Heart left ventricle (tissue), 16 donors: ENCODE measurements around the gene CTDP1. TPM values are rescaled to one million over a fixed set of nuclear protein-coding genes. Genes with fewer than 3 reads are reported as not detected.
"Not testable (repeated sequence)": the region's sequence is repeated elsewhere in the genome, so short reads cannot be mapped to it uniquely, and the experiment has no call there.

Experiments
- ATAC-seq, 4 donors: fragments of 200-7000 bp; cut with Tn5 transposase; one replicate each; pipeline ENCODE4 v1.9.1; 2020 to 2022; ENCODE audit warnings: moderate library complexity in 4 of 4, mild to moderate bottlenecking in 3 of 4, moderate number of reproducible peaks in 1 of 4
- DNase-seq, 5 donors: peaks; one replicate each; pipeline ENCODE4 v3.0.0-alpha.2; 2020
- H3K27ac ChIP-seq, 12 donors: fragments of 200-600 bp; sonication (generic) in 4 of 12; one replicate each; pipeline versions ENCODE4 v1.5.0 to v1.8.0; 2016 to 2022; ENCODE audit warnings: mild to moderate bottlenecking in 2 of 12
- H3K27me3 ChIP-seq, 9 donors: fragments of 200-600 bp; sonication (generic) in 2 of 9; one replicate each; pipeline versions ENCODE4 v1.5.1 to v1.8.0; 2016 to 2022; ENCODE audit warnings: mild to moderate bottlenecking in 3 of 9
- H3K36me3 ChIP-seq, 9 donors: fragments of 200-600 bp; sonication (generic) in 2 of 9; one replicate each; pipeline versions ENCODE4 v1.5.0 to v1.8.0; 2018 to 2022; ENCODE audit warnings: mild to moderate bottlenecking in 2 of 9
- H3K4me1 ChIP-seq, 12 donors: fragments of 200-600 bp; sonication (generic) in 4 of 12; one replicate each; pipeline versions ENCODE4 v1.5.0 to v1.8.0; 2016 to 2022; ENCODE audit warnings: mild to moderate bottlenecking in 3 of 12
- H3K4me3 ChIP-seq, 12 donors: fragments of 200-600 bp; sonication (generic) in 4 of 12; one replicate each; pipeline versions ENCODE4 v1.5.0 to v1.8.0; 2017 to 2022; ENCODE audit warnings: mild to moderate bottlenecking in 9 of 12, moderate library complexity in 4 of 12
- H3K9me3 ChIP-seq, 12 donors: fragments of 200-600 bp; sonication (generic) in 4 of 12; one replicate each; pipeline versions ENCODE4 v1.5.0 to v1.8.0; 2016 to 2022; ENCODE audit warnings: mild to moderate bottlenecking in 1 of 12
- CTCF ChIP-seq, 12 donors: fragments of 200-600 bp; sonication (generic) in 4 of 12; IDR thresholded peaks; one replicate each; pipeline versions ENCODE4 v1.5.0 to v1.8.0; 2018 to 2022; ENCODE audit warnings: antibody characterized with exemption in 12 of 12, mild to moderate bottlenecking in 5 of 12
- POLR2A ChIP-seq, 2 donors: fragments of 450-650 bp; IDR thresholded peaks; one replicate each; pipeline ENCODE4 v1.6.1; 2017; ENCODE audit warnings: antibody characterized with exemption in 2 of 2, mild to moderate bottlenecking in 2 of 2, moderate library complexity in 2 of 2
- WGBS, 4 donors: extraction: QIAGEN DNeasy Blood & Tissue Kit in 2 of 4; methylation state at CpG; one replicate each; pipeline versions ENCODE4 v1.1.5 to v1.1.7; 2013 to 2018; 5-methylcytosine and 5-hydroxymethylcytosine counted together
- intact Hi-C, 10 donors: fragments of 100-400 bp; cut with DNase I; formaldehyde crosslinking; loops; one replicate each; pipeline versions ENCODE4 v1.11.1 to v1.14.2; 2022
- polyA plus RNA-seq, 2 donors: library from polyadenylated mRNA; stranded (reverse); fragments of 200-250 nt; gene quantifications; one replicate each; pipeline ENCODE4 v1.2.3, GENCODE V29; 2013
- total RNA-seq, 9 donors: library from RNA; depleted of rRNA in 2 of 9; stranded (reverse); fragments of >200 nt in 2 of 9; fragmentation: NEBNext Ultra II Directional in 3 of 9; extraction: Animal tissue kit (Norgen Biotek cat#: 25700) in 3 of 9; gene quantifications; one replicate each; pipeline versions ENCODE4 v1.1.0 to v1.2.4, GENCODE V29; 2016 to 2023
- donor health status: ischemic (EF 13 %, LVEDD 7.1; RV severe dilation, severe dysfunction).
- donor health status: healthy with polysubstance abuse.
- donor health status: DM: no; HTN: yes; CAD: no.
- donor health status: DM: no; HTN: no; CAD: no.
- donor health status: ischemic (EF 25% LVEDD 6.9; RV normal size, moderate dysfunction).
- donor health status: ischemic (EF 25% LVEDD 5.7; RV mildly dilated, moderate dysfunction).
- donor health status: healthy.
- donor health status: DM: yes; HTN: yes; CAD: no.
- donor health status: ischemic (EF 35%, LVEDD 5.7; RV mildly dilated, moderate dysfunction).
- donor health status: nonischemic (EF 11% LVEDD 7.7; RV severe dilation, severe dysfunction).
- donor health status: DM: yes; HTN: yes; CAD: no.
- donor health status: PGD.
- donor health status: ischemic (EF 29% LVEDD 5.4; RV normal size, mild dysfunction).
- donor health status: nonischemic (EF 23%, LVEDD 6.1; RV moderate dilation, normal function).

Gene CTDP1
- total and polyA plus RNA-seq, 11 donors: 6.0 to 17.1 (median 10.3) TPM

GRCh38 chr18:79738581-79739439 lies 59.2 kb downstream of the CTDP1 start:
- peak overlapping the region in 2 of 12 donors; percentile 28 to 34 for H3K27ac ChIP-seq
- ATAC-seq (peak in 2 of 4 donors; percentile 33 to 55), DNase-seq (peak in 1 of 5 donors; percentile 21)
- H3K9me3 ChIP-seq: peaks cover 0 to 3% (median 0%) of the 10 kb centered on the region in 12 donors
- no peaks in the 10 kb centered on the region for H3K27me3 ChIP-seq
- H3K36me3 ChIP-seq: peaks cover 0 to 79% (median 54%) of the 10 kb centered on the region in 9 donors
- TF ChIP-seq POLR2A (IDR thresholded peaks at IDR 0.05) (no peak), CTCF (IDR thresholded peaks at IDR 0.05) (no peak)
- WGBS, 4 donors: 80 to 89% (median 87%) methylated on average over 20 to 21 of the region's 21 CpGs
- H3K4me1 ChIP-seq: peaks cover 0 to 2% (median 0%) of the 10 kb centered on the region in 12 donors
- intact Hi-C loops: no loop called here
- no peak overlapping the region for H3K4me3 ChIP-seq

- Histone ChIP-seq H3K4me1 (peaks cover 0 to 2% (median 0%) of the 10 kb centered on the region in 12 donors), H3K27me3 (no peaks in the 10 kb centered on the region), H3K27ac (no peak overlapping the region), H3K4me3 (no peak overlapping the region), H3K36me3 (peaks cover 0 to 79% (median 50%) of the 10 kb centered on the region in 9 donors), H3K9me3 (no peaks in the 10 kb centered on the region)
- peak in 1 of 5 donors; percentile 4 for DNase-seq
- 97 to 98% (median 97%) methylated on average over 15 of the region's 15 CpGs for WGBS, 4 donors
- intact Hi-C loops: no loop called here
- no peak for ATAC-seq
- TF ChIP-seq POLR2A (IDR thresholded peaks at IDR 0.05): no peak
- TF ChIP-seq CTCF (IDR thresholded peaks at IDR 0.05): no peak
Measured at GRCh38 chr18:79739440-79739778, 59.8 kb downstream of the CTDP1 start.

- H3K9me3 ChIP-seq, H3K4me3 ChIP-seq, H3K27ac ChIP-seq, DNase-seq, ATAC-seq, H3K4me1 ChIP-seq, H3K27me3 ChIP-seq, intact Hi-C loops: not testable (repeated sequence)
- H3K36me3 ChIP-seq: peaks cover 0 to 78% (median 47%) of the 10 kb centered on the region in 9 donors
- 95 to 100% (median 96%) methylated on average over 13 to 19 of the region's 27 CpGs for WGBS, 4 donors
Measured at GRCh38 chr18:79740047-79740446, 60.4 kb downstream of the CTDP1 start.

GRCh38 chr18:79740521-79741361 lies 61.1 kb downstream of the CTDP1 start:
- Histone ChIP-seq H3K4me3 (no peak overlapping the region), H3K4me1 (peaks cover 0 to 2% (median 0%) of the 10 kb centered on the region in 12 donors), H3K36me3 (peaks cover 0 to 71% (median 42%) of the 10 kb centered on the region in 9 donors), H3K27ac (no peak overlapping the region), H3K9me3 (no peaks in the 10 kb centered on the region), H3K27me3 (no peaks in the 10 kb centered on the region)
- ATAC-seq (no peak), DNase-seq (no peak)
- intact Hi-C loops: no loop called here
- TF ChIP-seq POLR2A (IDR thresholded peaks at IDR 0.05) (no peak), CTCF (IDR thresholded peaks at IDR 0.05) (no peak)
- WGBS, 4 donors: 94 to 97% (median 96%) methylated on average over 25 to 26 of the region's 26 CpGs
